Loucy (cell line): ENCODE data around the gene FOXO4.

Experiments used
- H2AFZ ChIP-seq: fragments of 200-600 bp; sonication (generic); 2 replicates; pipeline ENCODE4 v1.6.0; 2016; ENCODE audit warnings: antibody characterized with exemption, mild to moderate bottlenecking, low read length, moderate library complexity
- H3F3A ChIP-seq: fragments of 200-600 bp; 2 replicates; pipeline ENCODE4 v1.6.0; 2016; ENCODE audit warnings: antibody characterized with exemption, low read depth, mild to moderate bottlenecking
- H3K27me3 ChIP-seq: fragments of 200-600 bp; sonication (generic); 2 replicates; pipeline ENCODE4 v1.6.1; 2014; ENCODE audit warnings: low read length, mild to moderate bottlenecking; ENCODE audit not compliant: insufficient read depth, poor library complexity, severe bottlenecking
- H3K36me3 ChIP-seq: fragments of 200-600 bp; sonication (generic); 2 replicates; pipeline ENCODE4 v1.6.1; 2016; ENCODE audit warnings: low read length; ENCODE audit not compliant: insufficient read depth
- H3K4me1 ChIP-seq: fragments of 200-600 bp; sonication (generic); 2 replicates; pipeline ENCODE4 v1.5.1; 2014; ENCODE audit warnings: low read length, mild to moderate bottlenecking; ENCODE audit not compliant: insufficient read depth, poor library complexity, severe bottlenecking
- H3K4me2 ChIP-seq: fragments of 200-600 bp; sonication (generic); 2 replicates; pipeline ENCODE4 v1.6.0; 2014; ENCODE audit warnings: antibody characterized with exemption, low read length, low read depth, mild to moderate bottlenecking; ENCODE audit not compliant: poor library complexity, severe bottlenecking
- H3K4me3 ChIP-seq: fragments of 200-600 bp; sonication (generic); 2 replicates; pipeline ENCODE4 v1.5.1; 2014; ENCODE audit warnings: low read length, mild to moderate bottlenecking, mixed read lengths; ENCODE audit not compliant: poor library complexity, severe bottlenecking
- H3K79me2 ChIP-seq: fragments of 200-600 bp; sonication (generic); 2 replicates; pipeline ENCODE4 v1.6.1; 2014; ENCODE audit warnings: low read length; ENCODE audit not compliant: insufficient read depth
- H3K9ac ChIP-seq: fragments of 200-600 bp; sonication (generic); 2 replicates; pipeline ENCODE4 v1.6.0; 2014; ENCODE audit warnings: mild to moderate bottlenecking, low read depth, low read length, moderate library complexity; ENCODE audit not compliant: poor library complexity, severe bottlenecking
- H3K9me2 ChIP-seq: fragments of 200-600 bp; sonication (generic); replicated peaks from 2 replicates; pipeline ENCODE4 v1.6.1; 2016; ENCODE audit warnings: low read depth, low read length, mixed read lengths
- H3K9me3 ChIP-seq: fragments of 200-600 bp; sonication (generic); 2 replicates; pipeline ENCODE4 v1.6.1; 2014; ENCODE audit warnings: mild to moderate bottlenecking, antibody characterized with exemption, low read length, low read depth; ENCODE audit not compliant: insufficient read depth
- H4K20me1 ChIP-seq: fragments of 200-600 bp; sonication (generic); 2 replicates; pipeline ENCODE4 v1.6.0; 2014; ENCODE audit warnings: antibody characterized with exemption, low read length, mild to moderate bottlenecking; ENCODE audit not compliant: insufficient read depth, poor library complexity, severe bottlenecking
- EZH2phosphoT487 ChIP-seq: fragments of 200-600 bp; IDR thresholded peaks from 2 replicates; pipeline ENCODE4 v1.6.1; 2018; ENCODE audit warnings: antibody characterized with exemption, mild to moderate bottlenecking, moderate library complexity, borderline replicate concordance
- TF ChIP-seq, protein P1 (sequence below): fragments of 200-600 bp; sonication (generic); conservative IDR thresholded peaks from 2 replicates; pipeline ENCODE4 v1.5.1; 2014; ENCODE audit warnings: mild to moderate bottlenecking, antibody characterized with exemption, low read length

FOXO4 gene

GRCh38 chrX:71098951-71099506 lies 3.4 kb downstream of the FOXO4 start:
- no peaks in the 10 kb centered on the region for H3K36me3 ChIP-seq
- 0 out of 2 replicates have a peak, but pooled peaks cover 4% of the 10 kb centered on the region for H3F3A ChIP-seq
- no peaks in the 10 kb centered on the region for H3K9me2 ChIP-seq
- no peaks in the 10 kb centered on the region for H4K20me1 ChIP-seq
- peak overlapping the region; percentile 64 for H3K4me2 ChIP-seq
- H3K4me1 ChIP-seq, result peaks cover 57% of the 10 kb centered on the region
- no peak for TF ChIP-seq EZH2phosphoT487
- TF ChIP-seq, protein P1, sequence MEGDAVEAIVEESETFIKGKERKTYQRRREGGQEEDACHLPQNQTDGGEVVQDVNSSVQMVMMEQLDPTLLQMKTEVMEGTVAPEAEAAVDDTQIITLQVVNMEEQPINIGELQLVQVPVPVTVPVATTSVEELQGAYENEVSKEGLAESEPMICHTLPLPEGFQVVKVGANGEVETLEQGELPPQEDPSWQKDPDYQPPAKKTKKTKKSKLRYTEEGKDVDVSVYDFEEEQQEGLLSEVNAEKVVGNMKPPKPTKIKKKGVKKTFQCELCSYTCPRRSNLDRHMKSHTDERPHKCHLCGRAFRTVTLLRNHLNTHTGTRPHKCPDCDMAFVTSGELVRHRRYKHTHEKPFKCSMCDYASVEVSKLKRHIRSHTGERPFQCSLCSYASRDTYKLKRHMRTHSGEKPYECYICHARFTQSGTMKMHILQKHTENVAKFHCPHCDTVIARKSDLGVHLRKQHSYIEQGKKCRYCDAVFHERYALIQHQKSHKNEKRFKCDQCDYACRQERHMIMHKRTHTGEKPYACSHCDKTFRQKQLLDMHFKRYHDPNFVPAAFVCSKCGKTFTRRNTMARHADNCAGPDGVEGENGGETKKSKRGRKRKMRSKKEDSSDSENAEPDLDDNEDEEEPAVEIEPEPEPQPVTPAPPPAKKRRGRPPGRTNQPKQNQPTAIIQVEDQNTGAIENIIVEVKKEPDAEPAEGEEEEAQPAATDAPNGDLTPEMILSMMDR, result no peak
- H3K4me3 ChIP-seq, result peak overlapping the region; percentile 48
- H3K27me3 ChIP-seq, result no peaks in the 10 kb centered on the region
- H3K9ac ChIP-seq, result peak overlapping the region; percentile 30
- H3K9me3 ChIP-seq, result no peaks in the 10 kb centered on the region
- H2AFZ ChIP-seq, result no peak overlapping the region
- H3K79me2 ChIP-seq, result peaks cover 23% of the 10 kb centered on the region; the same call in 1 of the 2 replicates

DNA sequence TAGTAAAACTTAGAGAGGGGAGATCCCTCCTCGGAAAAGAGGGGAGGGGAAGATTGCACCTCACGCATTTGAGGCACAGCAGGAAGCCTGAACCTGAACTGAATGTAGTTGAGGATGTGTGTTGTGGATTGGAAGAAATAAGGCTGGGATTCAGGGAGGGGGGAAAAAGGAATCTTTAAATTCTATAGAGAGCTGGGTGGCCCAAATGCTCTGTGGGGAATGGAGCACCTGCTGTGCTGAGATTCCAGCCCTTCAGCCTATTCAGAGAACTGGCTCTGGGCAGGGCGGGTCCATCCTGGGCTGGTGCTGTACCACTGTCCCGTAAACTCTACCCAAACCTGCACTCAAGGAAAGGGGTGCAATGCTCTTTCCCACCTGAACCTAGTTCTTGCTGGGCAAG lies 4.1 kb downstream of the FOXO4 start:
- peaks cover 29% of the 10 kb centered on the region; the same call in 1 of the 2 replicates for H3K79me2 ChIP-seq
- TF ChIP-seq, protein P1, result no peak
- TF ChIP-seq EZH2phosphoT487, result no peak
- no peak overlapping the region for H3K9ac ChIP-seq
- no peak overlapping the region for H2AFZ ChIP-seq
- H3K4me3 ChIP-seq, result no peak overlapping the region
- H3K4me1 ChIP-seq, result peaks cover 64% of the 10 kb centered on the region
- peak overlapping the region; percentile 64 for H3K4me2 ChIP-seq
- H3K9me3 ChIP-seq, result no peaks in the 10 kb centered on the region
- H3K27me3 ChIP-seq, result no peaks in the 10 kb centered on the region
- 0 out of 2 replicates have a peak, but pooled peaks cover 4% of the 10 kb centered on the region for H3F3A ChIP-seq
- H3K36me3 ChIP-seq, result no peaks in the 10 kb centered on the region
- H3K9me2 ChIP-seq, result no peaks in the 10 kb centered on the region
- H4K20me1 ChIP-seq, result no peaks in the 10 kb centered on the region

DNA sequence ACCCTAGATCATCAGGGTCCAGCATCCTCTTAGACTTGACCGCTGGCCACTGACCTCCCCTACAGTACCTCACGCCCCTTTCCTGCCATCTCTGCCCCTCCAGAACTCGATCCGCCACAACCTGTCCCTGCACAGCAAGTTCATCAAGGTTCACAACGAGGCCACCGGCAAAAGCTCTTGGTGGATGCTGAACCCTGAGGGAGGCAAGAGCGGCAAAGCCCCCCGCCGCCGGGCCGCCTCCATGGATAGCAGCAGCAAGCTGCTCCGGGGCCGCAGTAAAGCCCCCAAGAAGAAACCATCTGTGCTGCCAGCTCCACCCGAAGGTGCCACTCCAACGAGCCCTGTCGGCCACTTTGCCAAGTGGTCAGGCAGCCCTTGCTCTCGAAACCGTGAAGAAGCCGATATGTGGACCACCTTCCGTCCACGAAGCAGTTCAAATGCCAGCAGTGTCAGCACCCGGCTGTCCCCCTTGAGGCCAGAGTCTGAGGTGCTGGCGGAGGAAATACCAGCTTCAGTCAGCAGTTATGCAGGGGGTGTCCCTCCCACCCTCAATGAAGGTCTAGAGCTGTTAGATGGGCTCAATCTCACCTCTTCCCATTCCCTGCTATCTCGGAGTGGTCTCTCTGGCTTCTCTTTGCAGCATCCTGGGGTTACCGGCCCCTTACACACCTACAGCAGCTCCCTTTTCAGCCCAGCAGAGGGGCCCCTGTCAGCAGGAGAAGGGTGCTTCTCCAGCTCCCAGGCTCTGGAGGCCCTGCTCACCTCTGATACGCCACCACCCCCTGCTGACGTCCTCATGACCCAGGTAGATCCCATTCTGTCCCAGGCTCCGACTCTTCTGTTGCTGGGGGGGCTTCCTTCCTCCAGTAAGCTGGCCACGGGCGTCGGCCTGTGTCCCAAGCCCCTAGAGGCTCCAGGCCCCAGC lies 5.2 kb downstream of the FOXO4 start:
- Histone ChIP-seq H3K4me3 (no peak overlapping the region), H3K27me3 (no peaks in the 10 kb centered on the region), H3K4me2 (peak overlapping the region; percentile 32), H4K20me1 (no peaks in the 10 kb centered on the region), H3K9ac (peak overlapping the region; percentile 97), H3F3A (0 out of 2 replicates have a peak, but pooled peaks cover 4% of the 10 kb centered on the region), H2AFZ (no peak overlapping the region), H3K36me3 (no peaks in the 10 kb centered on the region), H3K9me2 (no peaks in the 10 kb centered on the region), H3K4me1 (peaks cover 65% of the 10 kb centered on the region), H3K79me2 (peaks cover 37% of the 10 kb centered on the region), H3K9me3 (no peaks in the 10 kb centered on the region)
- TF ChIP-seq EZH2phosphoT487, result no peak
- TF ChIP-seq, protein P1, result peak; percentile 44
